RPMI7951 (cell line): ENCODE results near the gene ADRA2C. TPM values are rescaled to one million over a fixed set of nuclear protein-coding genes. Genes with fewer than 3 reads are reported as not detected.

Source experiments
- DNase-seq: peaks from one replicate; pipeline ENCODE4 v3.0.0-alpha.2; 2012; ENCODE audit warnings: low read depth
- total RNA-seq: library from RNA; depleted of rRNA; stranded (reverse); fragments of >200 nt; shearing (Covaris generic); gene quantifications from 2 replicates; pipeline ENCODE4 v1.2.3, GENCODE V29; 2014; rRNA removed

Gene ADRA2C
- 0.24 and 0.49 TPM in 2 replicates for total RNA-seq

- DNase-seq = no peak
Measured at GRCh38 chr4:3766036-3766784, at the start of gene ADRA2C. Gene ADRA2C (plus strand): TSS chr4:3766385. CDS start chr4:3766607, 222 bp downstream.

GRCh38 chr4:3716631-3717235, 49.5 kb upstream of the ADRA2C start:
- DNase-seq = no peak

- DNase-seq = no peak
Measured at GRCh38 chr4:3717241-3717640, 48.9 kb upstream of the ADRA2C start.

- DNase-seq = no peak
Measured at GRCh38 chr4:3718462-3718861, 47.7 kb upstream of the ADRA2C start.

- no peak for DNase-seq
Measured at GRCh38 chr4:3719191-3719590, 47.0 kb upstream of the ADRA2C start.

GRCh38 chr4:3719836-3720235, 46.3 kb upstream of the ADRA2C start:
- DNase-seq = no peak

- DNase-seq = no peak
Measured at GRCh38 chr4:3720466-3720865, 45.7 kb upstream of the ADRA2C start.

- no peak for DNase-seq
Measured at GRCh38 chr4:3721186-3721585, 45.0 kb upstream of the ADRA2C start.

GRCh38 chr4:3721627-3722026, 44.6 kb upstream of the ADRA2C start:
- no peak for DNase-seq

- no peak for DNase-seq
Measured at GRCh38 chr4:3722446-3723231, 43.5 kb upstream of the ADRA2C start.

GRCh38 chr4:3723232-3723642, 42.9 kb upstream of the ADRA2C start:
- no peak for DNase-seq

- DNase-seq = no peak
Measured at GRCh38 chr4:3724319-3725231, 41.6 kb upstream of the ADRA2C start.

GRCh38 chr4:3725936-3726870, 40.0 kb upstream of the ADRA2C start:
- no peak for DNase-seq

- no peak for DNase-seq
Measured at GRCh38 chr4:3727847-3728469, 38.2 kb upstream of the ADRA2C start.

GRCh38 chr4:3729188-3729881, 36.9 kb upstream of the ADRA2C start:
- no peak for DNase-seq

- DNase-seq = no peak
Measured at GRCh38 chr4:3729882-3730226, 36.3 kb upstream of the ADRA2C start.

- no peak for DNase-seq
Measured at GRCh38 chr4:3730422-3731190, 35.6 kb upstream of the ADRA2C start.
